HG03108 (cell line): ENCODE results near the gene SNX25.
A peak's percentile ranks its signal among the peaks of the same experiment; 100 is the strongest.
"Not testable (repeated sequence)": the region's sequence is repeated elsewhere in the genome, so short reads cannot be mapped to it uniquely, and the experiment has no call there.

Source experiments
- ATAC-seq: cut with Tn5 transposase; IDR thresholded peaks from one replicate; pipeline ENCODE4 v1.9.1; 2021; ENCODE audit warnings: moderate library complexity; ENCODE audit not compliant: unreplicated experiment

Gene SNX25

DNA sequence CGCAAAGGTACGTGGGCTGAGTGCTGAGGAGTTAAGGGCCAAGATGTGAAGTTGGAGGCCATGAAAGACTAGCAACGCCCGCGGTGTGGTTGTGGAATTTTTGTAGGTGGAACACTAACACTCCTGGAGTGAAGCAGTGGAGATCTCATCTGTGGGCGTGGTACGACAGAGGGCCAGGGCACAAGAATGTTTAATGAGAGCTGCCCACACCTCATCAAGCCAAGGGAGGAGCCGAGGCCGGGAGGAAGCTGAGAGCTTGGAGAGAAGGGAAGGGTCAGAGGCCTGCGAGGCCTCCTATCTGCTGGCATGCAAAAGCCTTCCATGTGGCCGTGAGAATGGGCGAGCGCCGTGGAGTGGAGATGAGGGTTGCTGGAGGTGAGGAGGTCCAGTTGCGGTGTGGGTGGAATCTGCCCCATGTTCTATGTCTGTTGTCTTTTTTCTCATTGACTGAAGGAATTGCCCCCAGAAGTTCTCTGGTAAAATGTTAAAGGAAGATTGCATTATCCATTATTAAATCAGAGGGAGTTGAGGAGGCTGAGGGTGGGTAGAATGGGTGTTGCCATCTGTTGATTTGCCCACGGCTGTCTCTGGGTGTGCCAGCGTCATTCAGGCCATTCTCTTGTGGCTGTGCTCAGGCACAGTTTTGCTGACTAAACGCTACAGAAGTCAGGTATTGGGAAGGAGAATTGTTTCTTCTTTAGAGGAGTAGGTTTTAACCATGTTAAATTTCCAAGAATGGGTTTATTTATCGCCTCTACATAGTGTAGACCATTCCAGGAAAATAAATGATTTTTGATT, 19.8 kb downstream of the SNX25 start:
- no peak for ATAC-seq

DNA sequence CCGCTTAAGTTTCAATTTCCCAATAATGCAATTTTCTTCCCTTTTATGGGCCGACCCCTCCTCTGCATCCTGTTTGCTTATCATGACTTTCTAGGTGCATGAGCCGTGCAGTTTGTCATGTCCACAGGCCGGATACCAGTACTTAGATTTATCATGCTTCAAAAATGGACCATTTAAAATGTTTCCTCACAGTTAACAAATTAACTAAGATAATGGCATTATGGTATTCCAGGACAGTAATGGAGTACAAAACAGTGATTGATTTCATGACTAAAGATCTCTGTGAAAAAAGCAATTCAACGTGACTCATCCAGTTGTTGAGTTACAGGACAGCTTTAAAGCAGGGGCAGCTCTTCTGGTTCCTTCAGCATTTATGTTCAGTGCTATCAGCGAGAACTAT, 23.0 kb downstream of the SNX25 start:
- no peak for ATAC-seq

DNA sequence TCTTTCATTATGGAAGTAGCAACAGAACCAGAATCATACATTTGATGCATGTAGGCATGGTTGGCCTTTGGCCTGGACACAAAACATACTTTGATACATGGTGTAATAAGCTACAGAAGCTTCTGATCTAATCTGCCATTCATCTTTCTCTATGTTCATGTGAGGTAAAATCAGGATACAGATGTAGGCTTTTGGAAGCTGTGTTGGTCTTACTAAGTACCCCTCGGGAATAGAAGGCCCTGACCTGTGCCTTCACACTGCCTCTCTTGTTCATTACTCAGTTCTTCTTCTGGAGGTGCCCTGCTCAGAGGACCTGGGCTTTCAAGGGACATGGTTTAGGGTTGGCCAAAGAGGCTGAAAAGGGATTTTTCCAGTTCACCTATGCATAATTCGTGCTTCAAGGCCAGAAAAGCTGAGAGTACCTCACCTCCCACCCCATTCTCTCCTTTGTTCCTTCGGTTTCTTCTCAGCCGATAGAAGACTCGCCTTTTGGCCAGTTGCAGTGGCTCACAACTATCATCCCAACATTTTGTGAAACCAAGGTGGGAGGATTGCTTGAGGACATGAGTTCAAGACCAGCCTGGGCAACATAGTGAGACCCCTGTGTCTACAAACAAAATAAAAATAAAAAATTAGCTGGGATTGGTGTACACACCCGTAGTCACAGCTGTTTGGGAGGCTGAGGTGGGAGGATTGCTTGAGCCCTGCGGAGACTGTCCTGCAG, 25.9 kb downstream of the SNX25 start:
- ATAC-seq = no peak

GRCh38 chr4:185235843-185236503, 26.6 kb downstream of the SNX25 start:
- no peak for ATAC-seq

GRCh38 chr4:185237175-185237574, 27.8 kb downstream of the SNX25 start:
- ATAC-seq = no peak

- no peak for ATAC-seq
Measured at GRCh38 chr4:185238215-185238681, 28.9 kb downstream of the SNX25 start.

GRCh38 chr4:185238750-185239149, 29.4 kb downstream of the SNX25 start:
- no peak for ATAC-seq

DNA sequence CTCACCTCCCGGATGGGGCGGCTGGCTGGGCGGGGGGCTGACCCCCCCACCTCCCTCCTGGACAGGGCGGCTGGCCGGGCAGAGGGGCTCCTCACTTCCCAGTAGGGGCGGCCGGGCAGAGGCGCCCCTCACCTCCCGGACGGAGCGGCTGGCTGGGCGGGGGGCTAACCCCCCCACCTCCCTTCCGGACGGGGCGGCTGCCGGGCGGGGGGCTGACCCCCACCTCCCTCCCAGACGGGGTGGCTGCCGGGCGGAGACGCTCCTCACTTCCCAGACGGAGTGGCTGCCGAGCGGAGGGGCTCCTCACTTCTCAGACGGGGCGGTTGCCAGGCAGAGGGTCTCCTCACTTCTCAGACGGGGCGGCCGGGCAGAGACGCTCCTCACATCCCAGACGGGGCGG, 31.1 kb downstream of the SNX25 start:
- ATAC-seq = not testable (repeated sequence)

DNA sequence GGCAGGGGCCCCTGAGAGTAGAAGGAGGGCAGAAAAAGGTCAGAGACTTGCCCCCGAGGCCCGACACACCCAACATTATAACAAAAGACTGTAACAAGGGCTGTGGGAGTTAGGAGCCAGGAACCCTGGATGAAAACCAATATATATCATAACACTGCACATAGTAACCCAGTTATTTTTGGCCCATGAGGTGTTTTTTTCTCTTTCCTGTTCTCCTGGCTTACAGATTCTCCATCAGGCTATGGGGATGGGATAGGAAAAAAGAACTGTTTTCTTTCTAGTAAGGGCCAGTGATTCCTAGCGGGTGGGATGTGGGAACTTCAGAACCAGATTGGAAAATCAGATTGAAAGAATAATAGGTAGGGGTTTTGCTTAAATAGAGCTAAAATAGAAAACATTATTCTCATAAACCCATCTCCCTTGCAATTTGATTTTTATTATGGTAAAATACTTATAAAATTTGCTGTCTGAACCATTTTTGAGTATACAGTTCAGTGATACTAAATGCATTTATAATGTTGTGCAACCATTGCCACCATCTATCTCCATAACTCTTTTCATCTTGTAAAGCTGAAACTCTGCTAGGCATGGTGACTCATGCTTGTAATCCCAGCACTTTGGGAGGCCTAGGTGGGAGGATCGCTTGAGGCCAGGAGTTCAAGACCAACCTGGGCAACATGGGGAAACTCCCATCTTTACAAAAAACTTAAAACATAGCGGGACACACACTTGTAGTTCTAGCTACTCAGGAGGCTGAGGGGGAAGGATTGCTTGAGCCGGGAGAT, 33.5 kb downstream of the SNX25 start:
- ATAC-seq = no peak

DNA sequence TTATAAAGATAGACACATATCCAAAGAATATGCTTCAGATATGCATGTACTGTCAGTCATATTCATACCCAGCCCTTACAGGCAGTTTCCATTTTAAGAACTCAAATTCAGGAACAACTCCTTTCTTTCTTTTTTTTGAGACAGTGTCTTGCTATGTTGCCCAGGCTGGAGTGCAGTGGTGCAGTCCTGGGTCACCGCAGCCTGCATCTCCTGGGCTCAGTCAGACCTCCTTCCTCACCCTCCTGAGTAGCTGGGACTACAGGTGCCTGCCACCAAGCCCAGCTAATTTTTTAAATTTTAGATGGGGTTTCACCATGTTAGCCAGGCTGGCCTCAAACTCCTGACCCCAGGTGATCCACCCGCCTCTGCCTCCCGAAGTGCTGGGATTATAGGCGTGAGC, 34.5 kb downstream of the SNX25 start:
- ATAC-seq = no peak

DNA sequence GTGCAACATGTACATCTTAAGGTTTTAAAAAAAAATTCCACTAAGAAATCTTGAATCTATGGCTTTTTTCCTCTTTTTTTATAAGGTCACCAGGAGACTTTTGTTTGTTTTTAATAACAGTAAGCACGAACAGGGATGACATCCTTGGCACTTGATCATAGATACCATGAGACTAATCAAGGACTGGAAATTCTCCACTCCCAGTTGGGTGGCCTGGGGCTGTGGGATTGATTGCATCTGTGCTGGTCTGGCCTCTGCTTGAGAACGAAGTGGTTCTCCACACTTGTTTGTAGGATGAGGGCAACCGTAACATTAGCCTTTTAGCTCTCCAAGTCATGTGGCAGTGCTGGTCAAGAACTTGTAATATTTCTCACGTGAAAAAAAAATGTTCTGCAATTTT, 35.4 kb downstream of the SNX25 start:
- ATAC-seq = no peak

GRCh38 chr4:185246453-185246852, 37.1 kb downstream of the SNX25 start:
- no peak for ATAC-seq

- ATAC-seq = no peak
Measured at GRCh38 chr4:185247151-185247550, 37.8 kb downstream of the SNX25 start.

DNA sequence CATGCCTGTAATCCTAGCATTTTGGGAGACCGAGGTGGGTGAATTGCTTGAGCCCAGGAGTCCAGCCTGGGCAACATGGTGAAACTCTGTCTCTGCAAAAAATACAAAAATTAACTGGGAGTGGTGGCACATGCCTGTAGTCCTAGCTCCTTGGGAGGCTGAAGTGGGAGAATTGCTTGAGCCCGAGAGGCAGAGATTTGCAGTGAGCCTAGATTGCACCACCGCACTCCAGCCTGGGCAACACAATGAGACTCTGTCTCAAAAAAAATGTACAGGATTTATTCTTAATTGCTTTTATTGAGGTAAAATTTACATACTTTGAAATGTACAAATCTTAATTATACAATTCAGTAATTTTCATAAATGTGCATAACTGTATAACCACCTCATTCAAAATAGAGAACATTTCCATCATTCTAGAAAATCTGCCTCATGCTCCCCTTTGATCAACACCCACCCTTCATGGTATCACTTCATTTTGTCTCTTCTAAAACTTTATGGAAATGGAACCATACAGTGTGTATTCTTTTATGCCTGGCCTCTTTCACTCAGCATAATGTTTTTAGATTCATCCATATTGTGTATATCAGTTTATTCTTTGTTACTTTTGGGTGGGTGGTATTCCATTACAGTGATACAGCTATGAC, 39.1 kb downstream of the SNX25 start:
- ATAC-seq = no peak

DNA sequence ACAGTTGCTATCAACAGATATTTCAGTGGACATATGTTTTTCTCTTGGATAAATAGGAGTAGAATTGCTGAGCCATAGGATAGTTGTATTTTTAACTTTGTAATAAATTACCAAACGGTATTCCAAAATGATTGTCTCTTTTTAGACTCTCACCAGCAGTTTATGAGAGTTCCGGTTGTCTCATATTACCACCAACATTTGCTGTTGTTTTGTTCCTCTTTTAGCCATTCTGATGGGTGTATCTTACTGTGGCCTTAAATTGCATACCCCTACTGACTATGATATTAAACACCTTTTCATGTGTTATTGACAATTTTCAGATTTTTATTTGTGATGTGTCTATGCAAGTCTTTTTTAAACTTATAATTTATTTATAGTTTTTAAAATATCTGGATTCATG, 39.7 kb downstream of the SNX25 start:
- no peak for ATAC-seq

DNA sequence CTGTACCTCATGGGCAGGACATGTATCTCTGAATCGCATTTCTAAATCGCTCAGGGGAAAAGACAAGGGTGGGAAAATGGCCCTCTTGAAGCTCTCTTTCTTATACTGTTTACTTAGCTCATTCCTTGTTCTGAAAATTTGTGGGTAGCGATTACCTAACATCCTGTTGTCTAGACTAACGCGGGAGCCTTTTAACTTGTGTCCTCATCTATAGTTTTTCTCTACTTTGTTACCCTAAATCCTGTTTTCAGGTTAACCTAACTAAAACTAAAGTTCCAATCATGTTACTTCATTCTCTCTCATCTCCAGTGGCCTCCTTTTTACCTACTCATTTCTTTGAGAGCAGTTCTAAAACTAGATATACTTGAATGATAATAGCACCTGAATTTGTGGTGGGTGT, 45.0 kb downstream of the SNX25 start:
- no peak for ATAC-seq

GRCh38 chr4:185255868-185256267, 46.5 kb downstream of the SNX25 start:
- no peak for ATAC-seq

DNA sequence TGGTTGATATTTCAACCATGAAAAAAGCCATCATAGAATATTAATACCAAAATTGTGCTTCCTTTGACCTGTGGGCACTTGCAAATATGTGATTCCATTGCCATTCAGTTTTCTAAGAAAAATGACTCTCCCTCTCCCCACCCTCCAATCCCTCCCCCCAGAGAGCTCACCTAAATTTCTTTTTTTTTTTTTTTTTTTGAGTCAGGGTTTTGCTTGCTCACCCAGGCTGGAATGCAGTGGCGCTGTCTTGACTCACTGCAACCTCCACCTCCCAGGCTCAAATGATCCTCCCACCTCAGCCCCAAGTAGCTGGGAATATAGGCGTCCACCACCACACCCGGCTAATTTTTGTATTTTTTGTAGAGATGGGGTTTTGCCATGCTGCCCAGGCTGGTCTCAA, 47.0 kb downstream of the SNX25 start:
- ATAC-seq = no peak

GRCh38 chr4:185257086-185257485, 47.7 kb downstream of the SNX25 start:
- no peak for ATAC-seq

GRCh38 chr4:185257694-185258093, 48.3 kb downstream of the SNX25 start:
- ATAC-seq = no peak

DNA sequence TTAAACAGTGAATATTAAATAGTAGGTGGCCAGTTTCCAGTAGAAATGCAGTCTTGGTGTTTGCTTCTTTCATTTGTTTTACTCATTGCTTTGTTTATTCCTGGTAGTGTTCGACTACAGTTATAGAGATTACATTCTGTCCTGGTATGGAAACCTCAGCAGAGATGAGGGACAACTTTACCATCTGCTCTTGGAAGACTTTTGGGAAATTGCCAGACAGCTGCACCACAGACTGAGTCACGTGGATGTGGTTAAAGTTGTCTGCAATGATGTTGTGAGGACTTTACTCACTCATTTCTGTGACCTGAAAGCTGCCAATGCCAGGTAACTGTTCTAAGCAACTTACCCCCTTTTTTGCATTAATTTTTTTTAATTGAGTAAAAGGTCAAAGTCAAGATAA, 49.3 kb downstream of the SNX25 start:
- ATAC-seq = peak; percentile 32
